Lung microvascular endothelial cell (primary cell): ENCODE results near the gene SFMBT1. TPM values are rescaled to one million over a fixed set of nuclear protein-coding genes. Genes with fewer than 3 reads are reported as not detected.
"Not testable (repeated sequence)": the region's sequence is repeated elsewhere in the genome, so short reads cannot be mapped to it uniquely, and the experiment has no call there.

Experiments used
- DNase-seq, 2 donors: peaks; one replicate each; pipeline versions ENCODE4 v3.0.0 to v3.0.0-alpha.2; 2010; ENCODE audit warnings: low read depth in 2 of 2
- total RNA-seq: library from RNA; depleted of rRNA; stranded (reverse); fragments of >200 nt; gene quantifications from 2 replicates; pipeline ENCODE4 v1.2.1, GENCODE V29; 2014

Gene SFMBT1
- total RNA-seq, 1 donor from 2014 or later, result 1.6 TPM

DNA sequence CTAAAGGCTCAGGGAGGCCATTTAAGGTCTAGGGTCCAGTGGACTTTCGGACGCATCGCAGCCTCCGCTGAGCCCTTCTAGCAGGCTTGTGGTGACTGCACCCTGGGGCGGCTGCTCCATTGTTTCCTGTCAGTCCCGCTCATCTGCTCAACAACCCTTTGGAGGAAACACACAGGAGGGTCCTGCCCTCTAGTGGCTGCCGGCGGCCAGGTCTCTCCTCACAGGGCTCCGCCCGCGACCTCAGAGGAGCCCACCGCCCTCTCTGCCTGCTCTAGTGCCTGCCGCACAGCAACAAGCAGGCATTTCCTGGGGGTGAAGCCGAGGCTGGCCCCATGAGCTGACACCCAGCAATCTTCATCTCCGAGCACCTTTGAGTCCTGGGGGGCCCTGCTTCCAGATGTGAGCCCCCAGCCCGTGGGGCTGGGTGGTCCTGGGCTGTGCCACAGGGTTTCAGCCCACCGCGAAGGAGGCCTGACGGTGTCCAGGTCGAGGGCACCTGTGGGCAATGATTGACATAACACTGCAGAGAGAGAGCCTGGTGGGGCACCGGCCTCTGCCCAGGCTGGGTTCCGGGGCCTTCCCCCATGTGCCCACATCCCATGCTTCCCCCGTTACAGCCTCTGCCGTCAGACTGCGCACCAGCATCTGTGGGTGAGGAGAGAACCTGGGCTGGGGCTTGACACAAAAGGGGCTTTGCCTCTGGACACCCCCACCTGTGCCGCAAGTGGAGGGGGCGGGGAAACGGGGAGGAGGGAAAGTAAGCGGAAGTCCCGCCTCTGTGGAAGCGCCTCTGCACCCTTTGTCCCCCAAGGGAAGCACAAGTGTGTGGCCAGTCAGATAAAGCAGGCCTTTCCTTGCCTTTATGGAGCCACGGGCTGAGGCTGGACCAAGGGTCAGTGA, 27.0 kb upstream of the SFMBT1 start:
- peak; percentile 79 to 80 for DNase-seq

DNA sequence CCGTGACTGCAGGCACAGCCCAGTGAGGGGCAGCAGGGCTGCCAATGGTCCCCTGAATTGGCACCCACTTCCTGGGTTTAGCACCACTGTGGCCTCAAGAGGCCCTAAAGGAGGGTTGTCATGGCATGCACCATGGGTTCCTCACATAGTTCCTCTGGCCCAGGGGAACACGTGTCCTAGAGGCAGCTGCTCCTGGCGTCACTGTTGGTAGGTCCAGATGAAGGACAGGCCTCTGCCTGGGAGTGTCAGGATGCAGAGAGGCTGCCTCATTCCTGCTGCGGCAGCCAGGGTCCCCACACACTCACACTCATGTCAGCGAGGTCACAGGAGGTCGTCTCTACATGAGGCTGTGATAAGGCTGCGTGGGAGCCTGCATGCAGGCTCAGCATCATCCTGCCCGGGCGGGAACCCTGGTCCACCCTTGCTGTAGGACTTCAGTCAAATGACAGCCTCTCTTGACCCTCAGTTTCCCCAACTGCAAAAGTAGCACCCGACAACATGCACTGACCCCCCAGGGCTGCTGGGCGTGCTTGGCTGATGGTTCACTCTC, 26.1 kb upstream of the SFMBT1 start:
- DNase-seq, result no peak

DNA sequence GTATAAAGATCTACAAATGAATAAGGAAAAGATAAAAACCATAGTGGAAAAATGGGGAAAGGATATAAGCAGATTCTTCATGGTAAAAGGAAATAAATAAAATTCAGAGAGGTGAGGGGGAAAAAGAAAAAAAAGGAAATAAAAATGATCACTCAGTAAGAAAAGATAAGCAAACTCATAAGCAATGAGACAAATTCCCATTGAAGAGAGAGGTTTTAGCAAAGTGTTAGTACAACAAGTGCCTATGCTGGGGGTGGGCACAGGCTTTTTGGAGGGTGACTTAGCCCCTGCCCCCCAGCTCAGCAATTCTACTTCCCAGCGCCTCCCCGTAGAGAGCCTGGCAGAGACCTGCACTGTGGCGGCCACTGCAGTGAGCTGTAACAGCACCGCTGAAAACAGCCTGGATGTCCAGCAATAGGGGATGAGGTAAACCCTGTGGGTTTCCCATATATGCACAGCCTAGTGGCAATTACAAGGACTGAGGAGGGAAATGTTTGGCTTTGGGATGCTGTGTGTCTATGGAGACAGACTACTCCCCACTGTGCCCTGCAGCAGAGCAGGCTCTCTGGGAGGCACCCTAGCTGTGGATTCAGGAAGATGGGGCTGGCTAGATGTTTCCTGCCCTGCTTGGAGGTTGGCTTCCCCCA, 23.7 kb upstream of the SFMBT1 start:
- DNase-seq, result no peak

DNA sequence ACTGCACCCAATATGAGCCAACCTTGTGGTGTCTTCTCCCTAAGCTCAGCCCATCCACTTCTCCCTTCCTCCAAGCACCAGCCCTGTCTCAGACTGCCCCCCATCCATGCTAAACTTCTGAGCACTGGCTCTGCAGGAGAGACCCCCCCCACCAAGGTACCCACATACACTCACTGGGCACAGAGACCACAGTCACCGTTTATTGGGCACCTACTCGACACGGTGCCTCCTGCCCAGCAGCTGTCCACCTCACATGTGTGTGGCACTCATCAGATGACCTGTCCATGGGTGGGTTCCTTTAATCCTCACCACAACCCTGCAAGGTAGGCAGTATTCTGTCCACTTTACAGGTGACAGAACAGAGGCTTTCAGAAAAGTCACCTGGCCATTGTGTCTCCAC, 22.3 kb upstream of the SFMBT1 start:
- DNase-seq, result no peak

DNA sequence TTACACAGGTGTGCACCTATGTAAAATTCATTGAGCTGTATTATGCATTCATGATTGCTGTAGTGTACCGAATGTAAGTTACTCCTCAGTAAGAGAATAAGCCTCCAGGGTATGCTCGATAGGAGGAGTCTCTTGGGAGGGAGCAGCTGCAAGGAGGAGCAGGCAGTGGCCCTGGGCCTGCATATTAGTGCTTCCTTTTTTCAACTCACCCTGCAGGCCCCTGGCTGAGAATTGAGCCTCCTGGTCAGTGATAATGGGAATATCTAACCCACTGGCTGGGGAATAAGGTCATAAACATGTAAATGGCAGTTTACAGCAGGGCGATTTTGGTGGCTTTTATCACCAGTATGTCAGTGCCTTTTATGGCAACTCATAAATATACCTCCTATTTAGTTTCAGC, 21.7 kb upstream of the SFMBT1 start:
- no peak for DNase-seq

DNA sequence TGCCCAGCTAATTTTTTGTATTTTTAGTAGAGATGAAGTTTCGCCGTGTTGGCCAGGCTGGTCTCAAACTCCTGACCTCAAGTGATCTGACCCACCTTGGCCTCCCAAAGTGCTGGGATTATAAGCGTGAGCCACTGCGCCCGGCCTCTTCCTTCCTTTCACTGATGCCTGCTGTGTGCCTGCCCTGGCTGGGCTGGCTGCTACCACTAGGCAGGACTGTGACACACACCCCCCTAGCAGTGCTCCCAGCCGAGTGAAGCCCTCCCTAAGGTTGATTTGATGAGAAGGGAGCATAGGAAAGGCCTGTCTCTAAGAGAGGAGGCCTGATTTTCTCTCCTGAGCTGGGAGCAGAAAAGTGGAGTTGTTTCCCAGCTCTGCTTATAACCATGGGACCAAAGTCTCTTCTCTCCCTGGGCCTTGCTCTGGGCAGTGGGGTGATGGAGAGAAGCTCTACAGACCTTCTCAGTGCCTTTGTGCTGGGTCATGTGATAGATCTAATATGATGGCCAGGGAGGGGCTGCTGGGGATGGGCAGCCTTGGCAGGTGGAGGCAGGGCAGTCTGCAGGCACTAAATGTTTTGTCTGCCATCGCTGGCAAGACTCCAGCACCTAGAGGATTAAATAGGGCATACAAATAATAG, 20.1 kb upstream of the SFMBT1 start:
- no peak for DNase-seq

DNA sequence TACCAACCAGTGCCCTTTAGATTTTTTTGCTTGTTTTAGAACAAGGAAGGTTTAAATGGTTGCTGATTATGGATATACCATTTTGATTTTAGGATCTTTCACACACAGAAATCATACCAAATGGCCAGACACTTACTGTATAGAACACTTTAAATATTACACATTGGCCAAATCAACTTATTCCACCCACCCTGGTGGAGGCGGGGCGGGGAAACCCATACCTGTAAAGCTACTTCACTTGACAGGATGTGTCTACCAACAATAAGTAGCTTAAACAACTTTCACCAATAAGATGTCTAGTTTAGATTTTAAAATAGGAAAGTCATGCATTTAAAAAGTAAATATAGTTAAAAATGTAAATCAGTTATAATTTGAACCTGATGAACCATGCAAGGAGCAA, 17.0 kb upstream of the SFMBT1 start:
- no peak for DNase-seq

DNA sequence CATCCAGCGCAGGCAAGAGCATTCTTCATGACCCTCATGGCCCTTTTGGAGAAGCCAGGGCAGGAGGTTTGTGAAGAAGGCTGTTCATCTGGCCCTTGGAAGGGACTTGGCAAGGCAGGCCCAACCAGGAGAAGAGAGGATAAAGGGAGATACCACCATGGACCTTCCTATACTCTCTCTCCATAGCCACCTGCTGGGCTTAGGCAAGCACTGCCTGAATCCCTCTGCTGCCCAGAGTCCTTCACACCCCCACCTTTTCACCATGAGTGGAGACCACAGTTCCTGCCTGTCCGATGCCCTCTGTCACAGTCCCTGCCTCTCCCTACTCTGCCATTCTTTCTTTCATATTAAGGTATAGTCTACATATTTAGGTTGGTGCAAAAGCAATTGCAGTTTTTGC, 10.6 kb upstream of the SFMBT1 start:
- DNase-seq, result peak; percentile 16 to 36

DNA sequence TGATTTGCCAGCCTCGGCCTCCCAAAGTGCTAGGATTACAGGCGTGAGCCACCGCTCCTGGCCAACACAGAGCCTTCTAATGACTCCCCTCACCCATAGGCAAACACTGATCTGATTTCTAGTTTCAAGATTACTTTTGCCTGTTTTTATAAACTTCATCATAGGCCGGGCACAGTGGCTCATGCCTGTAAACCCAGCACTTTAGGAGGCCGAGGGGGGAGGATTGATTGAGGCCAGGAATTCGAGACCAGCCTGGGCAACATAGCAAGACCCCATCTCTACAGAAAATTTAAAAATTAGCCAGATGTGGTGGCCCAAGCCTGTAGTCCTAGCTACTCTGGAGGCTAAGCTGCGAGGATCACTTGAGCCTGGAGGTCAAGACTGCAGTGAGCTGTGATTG, 8.4 kb upstream of the SFMBT1 start:
- not testable (repeated sequence) for DNase-seq

DNA sequence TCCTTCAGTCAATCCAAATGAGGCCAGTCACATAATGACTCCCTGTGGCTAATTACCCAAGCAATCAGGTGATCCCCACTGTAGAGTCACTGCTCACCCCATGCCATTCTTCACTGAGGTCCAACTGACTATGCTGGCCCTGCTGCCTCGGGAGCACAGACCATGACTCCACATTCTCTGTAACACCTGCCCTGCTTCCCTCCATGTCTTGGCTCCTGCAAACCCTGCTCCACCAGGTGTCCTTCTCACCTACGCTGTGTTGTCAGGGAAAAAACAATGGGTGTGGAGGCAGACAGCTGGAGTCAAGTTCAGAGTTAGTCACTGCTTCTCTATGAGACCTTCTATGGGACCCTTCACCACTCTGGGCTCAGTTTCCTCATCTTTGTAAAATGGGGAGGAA, 6.1 kb upstream of the SFMBT1 start:
- DNase-seq, result no peak

DNA sequence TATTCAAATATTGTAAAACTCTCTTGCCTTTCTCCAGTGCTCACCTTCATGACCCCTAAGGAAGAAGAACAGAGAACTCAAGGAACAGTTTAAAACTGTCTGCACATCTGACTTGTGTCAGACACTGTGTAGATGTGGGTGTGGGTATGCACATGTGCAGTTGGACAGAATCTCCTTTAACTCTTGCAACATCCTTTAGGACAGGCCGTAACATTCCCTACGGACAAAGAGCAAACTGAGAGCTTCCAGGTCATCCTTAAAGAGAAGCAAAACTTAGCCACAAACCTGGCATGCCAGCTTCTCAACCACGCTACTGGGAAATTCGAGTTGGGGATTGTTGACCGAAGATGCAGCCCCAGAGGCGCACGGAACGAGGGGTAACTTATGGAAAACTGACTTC, 4.1 kb upstream of the SFMBT1 start:
- DNase-seq, result no peak

DNA sequence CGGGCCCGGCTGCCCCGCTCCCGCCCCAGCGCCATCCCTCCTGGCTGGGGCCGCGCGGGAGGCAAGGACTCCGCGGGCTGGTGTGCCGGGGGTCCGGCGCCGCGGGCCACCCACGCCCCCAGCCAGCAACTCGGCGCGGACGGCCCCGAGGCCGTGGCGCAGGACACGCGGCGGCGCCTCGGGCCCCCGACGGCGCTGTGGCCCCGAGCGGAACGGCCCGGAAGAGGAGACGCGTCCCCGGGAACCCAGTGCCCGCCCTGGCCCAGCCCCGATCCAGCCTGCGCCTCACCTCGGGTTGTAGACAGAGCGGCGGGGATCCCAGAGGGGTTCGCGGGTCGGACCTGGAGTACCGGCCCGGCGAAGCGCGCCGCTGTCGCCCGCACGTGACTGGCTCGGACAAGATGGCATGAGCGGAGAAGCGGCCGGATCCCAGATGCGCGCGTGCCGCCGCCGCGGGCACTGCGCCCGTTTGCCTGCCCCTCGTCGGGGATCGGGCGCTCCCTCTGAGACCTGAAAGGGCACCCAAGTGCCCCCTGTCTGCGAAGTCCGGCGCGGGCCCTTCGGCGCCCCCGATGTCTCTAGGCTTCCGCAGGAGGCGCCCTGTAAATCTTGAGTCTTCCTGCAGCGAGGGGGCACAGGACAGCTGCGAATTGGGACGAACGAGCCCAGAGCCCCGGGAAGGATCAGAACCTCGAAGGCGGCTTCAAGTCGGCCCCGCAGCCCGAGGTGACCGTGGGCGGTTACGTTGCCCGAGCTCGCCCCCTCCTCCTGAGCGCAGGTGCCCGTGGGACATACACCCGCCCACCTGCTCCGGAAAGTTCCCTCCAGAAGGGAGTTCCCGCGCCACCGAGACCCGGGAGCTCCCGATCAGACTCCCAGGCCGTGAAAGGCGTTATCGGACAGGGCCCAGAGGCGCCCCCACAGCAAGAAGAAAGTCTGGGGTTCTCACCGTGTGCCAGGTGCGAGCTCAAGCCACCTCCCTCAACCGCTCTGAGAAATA, 598 bp upstream of the SFMBT1 start:
- DNase-seq, result peak; percentile 17 to 37

DNA sequence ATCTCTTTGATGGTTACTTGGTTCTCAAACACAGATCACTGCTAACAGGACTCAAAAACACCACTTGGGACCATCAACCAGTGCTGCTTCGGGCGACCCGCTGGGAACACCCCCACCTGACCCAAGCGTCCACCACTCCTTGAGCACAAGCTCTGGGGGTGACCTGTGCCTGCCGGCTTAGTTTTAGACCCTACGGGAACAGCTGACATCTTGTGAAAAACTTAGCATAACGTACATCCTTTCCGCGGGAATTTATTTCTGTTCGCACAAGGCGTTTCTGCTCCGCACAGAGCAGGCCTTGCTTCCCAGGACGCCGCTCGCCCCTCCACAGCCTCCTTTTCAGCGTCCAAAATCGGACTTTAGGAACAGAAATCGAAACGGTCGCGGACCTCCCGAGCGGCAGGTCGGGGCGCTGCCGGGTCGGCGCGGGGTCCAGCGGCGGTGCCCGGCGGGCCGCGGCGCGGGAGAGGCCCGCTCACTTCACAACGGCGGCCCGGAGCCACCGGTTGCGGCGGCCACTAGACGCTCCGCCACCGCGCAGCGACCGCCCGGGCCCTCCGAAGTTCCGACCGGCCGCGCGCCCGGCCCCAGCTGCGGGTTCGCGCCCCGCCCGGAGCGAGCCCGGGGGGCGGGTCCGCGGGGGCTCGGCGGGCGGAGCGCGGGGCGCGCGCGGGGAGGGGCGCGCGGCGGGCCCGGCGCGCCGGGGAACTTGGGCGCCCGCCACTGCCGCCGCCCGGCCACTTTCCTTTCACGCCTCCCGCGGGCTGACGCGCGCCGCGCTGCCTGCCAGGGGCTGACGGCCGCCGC, 959 bp downstream of the SFMBT1 start:
- peak; percentile 44 to 58 for DNase-seq

DNA sequence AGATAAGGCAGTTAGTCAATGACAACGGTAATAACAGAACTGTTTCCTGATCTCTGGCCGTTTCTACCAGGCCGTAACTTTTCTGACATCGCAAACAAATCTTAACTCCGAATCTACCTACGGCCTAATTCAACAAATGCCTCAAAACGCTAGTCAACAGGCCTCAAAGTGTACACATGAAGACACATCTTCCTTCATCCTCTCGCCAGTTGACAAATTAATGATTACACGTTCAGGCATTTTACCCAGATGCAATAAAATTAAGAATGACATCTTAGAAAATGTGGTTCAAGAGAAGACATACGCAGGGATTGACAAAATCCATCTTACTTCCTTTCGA, 1.5 kb downstream of the SFMBT1 start:
- DNase-seq, result no peak

DNA sequence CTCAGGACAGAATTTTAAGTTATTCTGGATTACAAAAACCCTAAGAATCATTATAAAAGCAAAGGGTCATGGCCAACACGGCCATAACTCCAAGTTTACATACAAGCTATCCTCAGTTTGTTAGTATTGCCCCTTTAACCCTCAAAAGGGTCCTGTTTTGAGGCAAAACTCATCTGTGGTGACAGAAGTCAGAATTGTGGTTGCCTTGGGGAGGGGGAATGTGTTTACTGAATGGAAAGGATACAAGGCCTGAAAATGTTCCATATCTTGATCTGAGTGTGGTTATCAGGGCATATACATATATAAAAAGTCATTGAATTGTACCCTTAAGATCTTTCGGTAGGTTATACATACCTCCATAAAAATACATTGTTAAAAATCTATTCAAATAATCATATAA, 2.1 kb downstream of the SFMBT1 start:
- DNase-seq, result no peak

DNA sequence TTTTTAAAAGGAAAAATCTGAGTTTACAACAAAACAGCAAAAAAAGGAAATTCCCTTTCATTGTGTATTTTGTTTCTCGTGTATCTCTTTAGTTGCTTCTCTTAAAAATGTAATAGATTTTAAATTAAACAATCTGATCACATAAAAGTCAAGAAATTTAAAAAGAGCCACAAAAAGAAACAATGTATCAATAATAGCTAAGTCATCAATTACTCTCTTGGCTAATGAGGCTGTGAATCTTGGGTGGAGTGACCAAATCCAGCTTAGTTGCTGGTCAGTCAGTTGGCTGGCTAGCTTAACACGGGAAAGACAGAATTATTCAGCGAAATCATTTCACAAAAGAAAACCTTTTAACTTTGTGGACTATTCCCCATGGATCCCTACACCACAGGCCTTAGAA, 3.2 kb downstream of the SFMBT1 start:
- no peak for DNase-seq

DNA sequence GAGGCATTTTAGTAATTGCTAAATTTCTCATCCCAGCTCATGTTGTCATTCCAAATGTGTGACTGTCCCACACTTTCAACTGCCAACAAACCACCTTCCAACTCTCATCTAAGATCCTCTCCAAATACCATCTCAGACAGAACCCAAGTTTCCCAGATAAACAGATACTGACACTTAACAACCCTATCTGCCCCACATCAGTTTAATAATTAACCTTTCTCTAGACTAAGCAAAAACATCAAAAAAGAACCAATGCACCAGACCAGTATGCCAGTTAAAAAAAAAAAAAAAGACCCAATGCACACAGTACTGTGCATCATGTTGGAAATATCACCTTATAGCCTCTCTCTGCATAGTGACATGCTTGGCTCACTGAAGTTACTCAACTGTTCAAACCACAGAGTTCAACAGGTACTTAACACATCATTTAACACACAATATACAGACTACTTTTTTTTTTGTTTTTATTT, 5.5 kb downstream of the SFMBT1 start:
- no peak for DNase-seq

DNA sequence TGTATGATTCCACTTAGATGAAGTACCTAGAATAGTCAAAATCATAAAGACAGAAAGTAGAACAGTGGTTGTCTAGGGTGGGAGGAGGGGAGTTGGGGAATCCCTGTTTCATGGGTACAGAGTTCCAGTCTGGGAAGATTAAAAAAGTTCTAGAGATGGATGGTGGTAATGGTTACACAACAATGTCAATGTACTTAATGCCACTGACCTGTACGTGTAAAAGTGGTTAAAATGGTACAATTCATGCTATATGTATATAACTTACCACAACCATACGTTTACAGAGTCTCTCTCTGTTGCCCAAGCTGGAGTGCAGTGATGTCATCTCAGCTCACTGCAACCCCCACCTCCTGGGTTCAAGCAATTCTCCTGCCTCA, 6.5 kb downstream of the SFMBT1 start:
- DNase-seq, result no peak

DNA sequence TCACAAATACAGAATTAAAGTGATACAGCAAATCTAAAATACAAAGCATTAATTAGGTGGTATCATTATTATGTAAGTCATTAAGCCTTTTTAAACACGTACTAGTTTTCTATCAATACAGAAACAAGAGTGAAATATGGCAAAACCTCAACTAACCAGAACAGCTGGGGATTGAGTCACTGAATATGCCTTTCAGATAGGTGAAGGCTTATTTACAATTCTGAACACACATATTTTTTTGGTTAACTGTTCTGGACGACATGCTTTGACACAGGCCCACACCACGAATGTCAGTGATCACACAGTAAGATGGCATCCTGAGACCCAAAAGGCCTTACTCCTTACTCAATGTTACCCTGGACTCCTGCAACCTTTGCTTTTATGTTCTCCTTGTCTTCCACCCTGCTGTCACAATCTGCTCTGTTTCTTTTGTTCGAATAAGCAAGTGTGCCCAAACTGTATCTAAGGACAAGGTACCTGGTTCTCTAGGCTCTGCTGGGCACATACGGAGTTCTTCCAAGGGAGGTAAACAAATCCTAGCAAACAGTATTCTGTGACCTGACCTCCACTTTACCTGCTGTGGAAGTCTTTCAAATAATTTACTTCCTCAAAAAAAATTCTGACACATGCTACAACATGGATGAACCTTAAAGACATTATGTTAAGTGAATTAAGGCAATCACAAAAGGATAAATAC, 7.0 kb downstream of the SFMBT1 start:
- no peak for DNase-seq
